HT-29 (cell line): ENCODE data around the gene MUCL3. TPM values are rescaled to one million over a fixed set of nuclear protein-coding genes. Genes with fewer than 3 reads are reported as not detected.
"Not testable (repeated sequence)": the region's sequence is repeated elsewhere in the genome, so short reads cannot be mapped to it uniquely, and the experiment has no call there.

ENCODE experiments used
- DNase-seq: peaks from one replicate; pipeline ENCODE4 v3.0.0-alpha.2; 2015; ENCODE audit warnings: low spot score
- small RNA-seq: library from RNA; depleted of rRNA; stranded (forward); fragments of <200 nt; gene quantifications from one replicate; pipeline ENCODE3, GENCODE V24; 2014
- total RNA-seq: library from RNA; depleted of rRNA; stranded (reverse); fragments of >200 nt; shearing (Covaris generic); gene quantifications from 2 replicates; pipeline ENCODE4 v1.2.3, GENCODE V29; 2014; rRNA removed

MUCL3 gene
- total RNA-seq, 1 experiment from 2014 or later, result 0.15 TPM

DNA sequence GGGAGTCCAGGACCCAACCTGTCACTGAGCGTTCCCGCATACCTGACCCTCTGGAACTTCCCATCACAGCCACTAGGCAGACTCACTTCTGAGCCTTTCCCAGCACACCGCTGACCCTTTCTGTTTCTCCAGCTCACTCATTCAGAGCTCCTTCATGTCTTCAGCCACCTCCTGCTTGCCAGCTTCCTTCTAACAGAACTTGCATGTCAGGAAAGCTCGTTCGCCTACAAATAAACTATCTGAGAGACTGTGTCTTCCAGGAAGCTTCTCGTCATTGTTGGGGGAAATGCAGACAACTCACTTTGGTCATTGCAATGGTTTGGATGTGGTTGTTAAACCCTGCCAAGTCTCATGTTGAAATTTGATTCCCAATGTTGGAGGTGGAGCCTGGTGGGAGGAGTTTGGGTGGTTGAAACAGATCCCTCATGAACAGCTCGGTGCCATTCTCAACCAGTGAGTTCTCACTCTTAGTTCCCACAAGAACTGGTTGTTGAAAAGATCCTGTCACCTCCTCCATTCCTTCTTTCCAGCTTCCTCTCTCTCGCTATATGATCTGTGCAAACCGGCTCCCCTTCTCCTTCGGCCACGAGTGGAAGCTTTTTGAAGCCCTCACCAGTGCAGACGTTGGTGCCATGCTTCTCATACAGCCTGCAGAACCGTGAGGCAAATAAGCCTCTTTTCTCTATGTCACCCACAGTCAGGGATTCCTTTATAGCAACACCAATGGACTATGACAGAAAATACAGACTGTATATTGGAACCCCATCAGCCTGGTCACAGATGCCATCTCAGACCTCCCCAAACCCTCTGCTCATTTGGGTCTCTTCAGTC lies 41.4 kb downstream of the MUCL3 start:
- peak; percentile 55 for DNase-seq

GRCh38 chr6:30983439-30983838 lies 42.7 kb downstream of the MUCL3 start, which contains the start of gene MUC21:
TSS of gene MUC21 (plus strand) at chr6:30983718. CDS start at chr6:30983959, 241 bp downstream.
- DNase-seq, result peak; percentile 7

GRCh38 chr6:30985490-30985889 lies 44.7 kb downstream of the MUCL3 start:
- no peak for DNase-seq

GRCh38 chr6:30987304-30987703 lies 46.5 kb downstream of the MUCL3 start:
- DNase-seq, result no peak

- no peak for DNase-seq
Observed at GRCh38 chr6:30988209-30988825, 47.5 kb downstream of the MUCL3 start.

DNA sequence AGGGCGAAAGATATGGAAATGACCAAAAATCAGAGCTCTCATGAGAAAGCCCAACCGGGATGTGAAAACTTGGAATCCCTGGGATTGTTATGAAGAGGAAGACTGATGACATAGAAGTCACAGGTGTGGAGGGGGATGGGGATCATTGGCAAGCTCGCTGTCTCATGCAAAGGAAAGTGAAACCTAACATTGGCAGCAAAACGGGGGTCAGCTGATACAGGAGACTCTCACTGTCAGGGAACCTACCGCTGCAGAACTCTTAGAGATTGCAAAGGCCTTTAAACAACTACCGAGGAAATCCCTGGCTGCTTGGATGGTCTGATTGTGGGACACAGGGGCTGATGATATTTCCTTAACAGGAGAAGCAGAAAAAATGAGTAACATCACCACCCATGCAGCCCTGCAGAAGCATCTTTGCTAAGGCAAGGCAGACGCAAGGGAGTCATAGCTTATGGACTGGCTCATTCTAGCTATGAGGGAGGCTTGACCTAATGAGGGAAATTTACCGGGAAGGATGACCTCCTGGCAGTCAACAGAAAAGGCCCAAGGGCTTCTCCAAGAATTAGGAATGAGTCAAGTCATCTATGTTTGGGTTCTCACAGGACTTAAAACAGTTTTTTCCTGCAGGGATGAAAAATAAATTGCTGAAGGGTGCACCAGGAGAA lies 49.8 kb downstream of the MUCL3 start:
- no peak for DNase-seq

DNA sequence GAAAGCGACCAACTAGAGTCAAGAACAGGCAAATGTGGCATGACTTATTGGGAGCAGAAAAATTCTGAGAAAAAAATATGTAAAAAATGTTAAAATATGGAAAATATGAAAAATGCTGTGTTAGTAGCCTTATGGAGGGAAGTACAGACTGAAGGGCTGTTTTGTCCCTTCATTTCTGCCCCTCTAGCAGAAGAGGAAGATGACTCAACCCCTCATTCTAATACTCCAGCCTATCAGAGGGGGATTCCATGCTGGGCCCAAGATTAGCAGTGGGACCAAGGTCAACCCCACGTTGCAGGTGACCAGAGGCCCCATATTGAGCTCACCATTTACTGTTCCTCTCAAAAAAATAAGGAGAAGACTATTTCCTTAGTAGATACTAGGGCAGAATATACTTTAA lies 51.1 kb downstream of the MUCL3 start:
- DNase-seq, result no peak

- DNase-seq, result no peak
Observed at GRCh38 chr6:30997301-30997700, 56.5 kb downstream of the MUCL3 start.

DNA sequence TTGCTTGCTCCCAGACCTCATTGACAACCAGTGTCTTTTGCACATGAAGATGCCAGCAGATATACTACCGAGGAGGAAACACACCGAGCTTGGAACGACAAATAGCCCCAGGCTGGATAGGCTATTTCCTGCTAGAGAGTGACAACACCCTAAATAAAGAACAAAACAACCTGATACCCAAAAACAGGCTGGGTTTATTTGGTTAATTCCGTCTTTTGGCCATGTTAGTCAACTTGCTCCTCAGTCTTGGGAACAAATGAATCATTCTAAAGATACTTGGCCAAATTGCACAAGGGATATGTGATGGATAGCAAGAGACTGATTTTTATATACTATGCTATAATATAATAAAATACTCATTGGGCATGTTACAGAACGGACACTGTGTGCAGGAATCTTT lies 58.0 kb downstream of the MUCL3 start:
- no peak for DNase-seq

GRCh38 chr6:31000067-31000860 lies 59.5 kb downstream of the MUCL3 start:
- not testable (repeated sequence) for DNase-seq

DNA sequence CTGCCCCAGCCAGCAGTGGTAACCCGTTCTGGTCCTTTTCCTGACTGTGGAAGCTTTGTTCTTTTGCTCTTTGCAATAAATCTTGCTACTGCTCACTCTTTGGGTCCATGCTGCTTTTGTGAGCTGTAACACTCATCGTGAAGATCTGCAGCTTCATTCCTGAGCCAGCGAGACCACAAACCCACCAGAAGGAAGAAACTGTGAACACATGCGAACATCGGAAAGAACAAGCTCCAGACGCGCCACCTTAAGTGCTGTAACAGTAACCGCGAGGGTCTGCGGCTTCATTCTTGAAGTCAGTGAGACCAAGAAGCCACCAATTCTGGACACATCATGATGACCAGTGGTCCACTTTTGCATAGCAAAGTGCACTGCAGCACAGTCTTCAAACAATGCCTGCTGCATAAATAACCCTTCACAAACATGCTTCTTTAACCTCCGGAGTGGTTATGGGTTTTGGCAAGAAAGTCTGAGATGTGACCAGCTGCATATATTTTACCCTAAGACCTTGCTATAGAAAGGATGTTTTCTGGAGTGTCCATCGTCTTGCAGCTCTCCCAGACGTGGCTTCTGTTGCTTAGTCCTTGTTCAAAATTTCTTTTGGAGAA lies 60.6 kb downstream of the MUCL3 start:
- no peak for DNase-seq

DNA sequence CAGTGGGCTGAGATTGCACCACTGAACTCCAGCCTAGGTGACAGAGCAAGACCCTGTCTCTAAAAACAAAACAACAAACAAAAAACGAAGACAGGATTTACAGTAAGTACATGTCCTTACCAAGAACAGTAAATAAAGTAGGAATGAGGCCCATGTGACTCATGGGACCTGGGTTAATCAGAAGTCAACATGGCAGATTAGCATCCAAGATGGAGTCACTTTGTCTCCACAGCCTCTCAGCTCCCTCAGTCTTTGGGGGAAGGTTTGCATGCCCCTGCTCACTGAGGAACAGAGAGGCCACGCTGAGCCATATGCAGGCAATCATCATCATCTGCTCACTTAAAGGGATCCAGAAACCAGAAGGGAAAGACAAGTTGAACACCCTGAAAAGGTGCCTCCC lies 61.7 kb downstream of the MUCL3 start:
- no peak for DNase-seq

Small RNAs within 50 kb of the gene (small RNA-seq; reads per million reads assigned to genes)
- not detected for gene RF00019

Other genes starting within 250 kb of the MUCL3 start
- gene NRM, start 250.0 kb upstream of the MUCL3 start, total RNA-seq, result 16.2 and 18.3 TPM in 2 replicates
- 24.8 and 24.9 TPM in 2 replicates for gene MDC1, start 223.7 kb upstream of the MUCL3 start, total RNA-seq
- gene TUBB, start 220.6 kb upstream of the MUCL3 start, total RNA-seq, result 935 and 959 TPM in 2 replicates
- gene FLOT1, start 198.3 kb upstream of the MUCL3 start, total RNA-seq, result 142 and 152 TPM in 2 replicates
- 200 and 206 TPM in 2 replicates for gene IER3, start 196.4 kb upstream of the MUCL3 start, total RNA-seq
- 131 and 158 TPM in 2 replicates for gene DDR1, start 56.5 kb upstream of the MUCL3 start, total RNA-seq
- gene GTF2H4, start 32.8 kb upstream of the MUCL3 start, total RNA-seq, result 18.9 and 20.2 TPM in 2 replicates
- gene VARS2, start 26.7 kb upstream of the MUCL3 start, total RNA-seq, result 23.2 and 24.4 TPM in 2 replicates
- 4.7 and 8.0 TPM in 2 replicates for gene SFTA2, start 8.8 kb upstream of the MUCL3 start, total RNA-seq
- not detected in 2 replicates for gene MUC21, start 42.7 kb downstream of the MUCL3 start, total RNA-seq
- gene MUC22, start 69.5 kb downstream of the MUCL3 start, total RNA-seq, result not detected in 2 replicates
- 0.13 and 0.33 TPM in 2 replicates for gene C6orf15, start 171.6 kb downstream of the MUCL3 start, total RNA-seq
- 1.1 and 1.2 TPM in 2 replicates for gene PSORS1C1, start 173.8 kb downstream of the MUCL3 start, total RNA-seq
- 0.08 TPM in 1 of 2 replicates, not detected in the other for gene CDSN, start 179.5 kb downstream of the MUCL3 start, total RNA-seq
- gene PSORS1C2, start 198.1 kb downstream of the MUCL3 start, total RNA-seq, result not detected in 2 replicates
- gene CCHCR1, start 216.8 kb downstream of the MUCL3 start, total RNA-seq, result 30.8 and 38.0 TPM in 2 replicates
- gene TCF19, start 217.6 kb downstream of the MUCL3 start, total RNA-seq, result 71.7 and 80.8 TPM in 2 replicates
- 1.7 and 2.6 TPM in 2 replicates for gene POU5F1, start 229.7 kb downstream of the MUCL3 start, total RNA-seq